HG03457 (cell line): Measurements from ENCODE around the gene TPSD1.
"Not testable (repeated sequence)": the region's sequence is repeated elsewhere in the genome, so short reads cannot be mapped to it uniquely, and the experiment has no call there.

Source experiments
- ATAC-seq: cut with Tn5 transposase; IDR thresholded peaks from one replicate; pipeline ENCODE4 v1.9.1; 2021; ENCODE audit warnings: moderate number of reproducible peaks; ENCODE audit not compliant: unreplicated experiment

TPSD1 gene

GRCh38 chr16:1255276-1256122 is at the start of gene TPSD1:
TSS of gene TPSD1 (plus strand) at chr16:1256069. CDS start at chr16:1256281, 212 bp downstream.
- not testable (repeated sequence) for ATAC-seq

- no peak for ATAC-seq
Measured at GRCh38 chr16:1206326-1206725, 49.5 kb upstream of the TPSD1 start.

GRCh38 chr16:1206786-1207185 is 49.1 kb upstream of the TPSD1 start:
- ATAC-seq = no peak

GRCh38 chr16:1208239-1208830 is 47.5 kb upstream of the TPSD1 start:
- no peak for ATAC-seq

- ATAC-seq = no peak
Measured at GRCh38 chr16:1209081-1209480, 46.8 kb upstream of the TPSD1 start.

- no peak for ATAC-seq
Measured at GRCh38 chr16:1210461-1210860, 45.4 kb upstream of the TPSD1 start.

- ATAC-seq = no peak
Measured at GRCh38 chr16:1211451-1212268, 44.2 kb upstream of the TPSD1 start.

- ATAC-seq = no peak
Measured at GRCh38 chr16:1212616-1213194, 43.2 kb upstream of the TPSD1 start.

- ATAC-seq = no peak
Measured at GRCh38 chr16:1213231-1213630, 42.6 kb upstream of the TPSD1 start.

GRCh38 chr16:1213796-1214372 is 42.0 kb upstream of the TPSD1 start:
- ATAC-seq = no peak

- ATAC-seq = no peak
Measured at GRCh38 chr16:1214719-1215118, 41.1 kb upstream of the TPSD1 start.

- ATAC-seq = no peak
Measured at GRCh38 chr16:1215574-1216295, 40.1 kb upstream of the TPSD1 start.

GRCh38 chr16:1216296-1216619 is 39.6 kb upstream of the TPSD1 start:
- no peak for ATAC-seq

- ATAC-seq = no peak
Measured at GRCh38 chr16:1216681-1217400, 39.0 kb upstream of the TPSD1 start.

- ATAC-seq = no peak
Measured at GRCh38 chr16:1217526-1217925, 38.3 kb upstream of the TPSD1 start.

- no peak for ATAC-seq
Measured at GRCh38 chr16:1218061-1218929, 37.6 kb upstream of the TPSD1 start.

GRCh38 chr16:1218930-1219611 is 36.8 kb upstream of the TPSD1 start:
- no peak for ATAC-seq

GRCh38 chr16:1220098-1220728 is 35.7 kb upstream of the TPSD1 start:
- ATAC-seq = no peak
